GM12878 (cell line): ENCODE results near the gene PDIA5. TPM values are rescaled to one million over a fixed set of nuclear protein-coding genes. Genes with fewer than 3 reads are reported as not detected.

Experiments used
- ATAC-seq: fragments of 200-7000 bp; cut with Tn5 transposase; 3 replicates; pipeline ENCODE4 v1.9.1; 2020; ENCODE audit warnings: mild to moderate bottlenecking, moderate library complexity
- BruUV-seq: library from RNA; stranded (reverse); fragments of 400-500 nt; replicated peaks from 2 replicates; lab custom pipeline; 2021; lab: Mats Ljungman, UMichigan
- CTCF ChIA-PET: fragments of 300-600 bp; sonication (Branson Sonifier 250); formaldehyde crosslinking; extraction: SDS; loops from one replicate; lab custom pipeline; 2021; ENCODE audit warnings: inconsistent platforms; lab: Yijun Ruan, JAX
- POLR2A ChIA-PET: fragments of 350-600 bp; formaldehyde crosslinking; extraction: SDS; loops from one replicate; lab custom pipeline; 2021; ENCODE audit warnings: inconsistent platforms; lab: Charles Lee
- RAD21 ChIA-PET: fragments of 300-600 bp; sonication (Branson Sonifier 250); formaldehyde crosslinking; loops from one replicate; lab custom pipeline; 2023; ENCODE audit warnings: antibody characterized with exemption; ENCODE audit not compliant: unreplicated experiment; lab: Charles Lee
- SMC1A ChIA-PET: fragments of 300-600 bp; sonication (Branson Sonifier 250); formaldehyde crosslinking; loops from one replicate; lab custom pipeline; 2023; ENCODE audit not compliant: unreplicated experiment, uncharacterized antibody; lab: Charles Lee
- DNase-seq: peaks from one replicate; pipeline ENCODE4 v3.0.0-alpha.2; 2011; ENCODE audit warnings: low read depth, low spot score
- FAIRE-seq: peaks from 3 replicates; lab custom pipeline; 2011; peaks lifted over from hg19 to GRCh38; lab: Jason Lieb, UNC
- H2AFZ ChIP-seq: 2 replicates; pipeline ENCODE4 v1.6.0; 2011; ENCODE audit warnings: low read depth, low read length, control low read depth; ENCODE audit not compliant: control insufficient read depth
- H3K27ac ChIP-seq: 2 replicates; pipeline ENCODE4 v1.5.1; 2011; ENCODE audit warnings: control low read depth; ENCODE audit not compliant: control insufficient read depth, insufficient read depth
- H3K27me3 ChIP-seq, 2 experiments: replicated peaks in 1 of 2; 2 replicates each; pipeline versions ENCODE4 v1.6.0 to v1.6.1; 2011; ENCODE audit warnings: low read length in 1 of 2; ENCODE audit not compliant: control insufficient read depth in 2 of 2, insufficient read depth in 2 of 2
- H3K36me3 ChIP-seq, 2 experiments: 2 replicates each; pipeline ENCODE4 v1.5.1; 2011; ENCODE audit warnings: low read length in 1 of 2; ENCODE audit not compliant: control insufficient read depth in 2 of 2, insufficient read depth in 2 of 2
- H3K4me1 ChIP-seq: 2 replicates; pipeline ENCODE4 v1.6.1; 2011; ENCODE audit warnings: mild to moderate bottlenecking, low read length, moderate library complexity, mixed read lengths; ENCODE audit not compliant: control insufficient read depth, insufficient read depth
- H3K4me2 ChIP-seq: 2 replicates; pipeline ENCODE4 v1.6.0; 2011; ENCODE audit warnings: control low read depth; ENCODE audit not compliant: control insufficient read depth, insufficient read depth
- H3K4me3 ChIP-seq: fragments of 200-600 bp; sonication (generic); 2 replicates; pipeline ENCODE4 v1.5.1; 2016
- H3K79me2 ChIP-seq: 2 replicates; pipeline ENCODE4 v1.6.0; 2011; ENCODE audit warnings: low read length; ENCODE audit not compliant: control insufficient read depth, insufficient read depth
- H3K9ac ChIP-seq: 2 replicates; pipeline ENCODE4 v1.8.0; 2011; ENCODE audit warnings: low read length, control low read depth, mixed read lengths; ENCODE audit not compliant: control insufficient read depth, insufficient read depth
- H3K9me3 ChIP-seq: replicated peaks from 3 replicates; pipeline ENCODE4 v1.5.1; 2011; ENCODE audit warnings: mild to moderate bottlenecking, low read length; ENCODE audit not compliant: control insufficient read depth, insufficient read depth
- H4K20me1 ChIP-seq: 2 replicates; pipeline ENCODE4 v1.6.0; 2011; ENCODE audit not compliant: control insufficient read depth, insufficient read depth
- ATF2 ChIP-seq: IDR thresholded peaks from 2 replicates; pipeline ENCODE4 v1.6.1; 2012; ENCODE audit warnings: low read length, inconsistent platforms
- ATF7 ChIP-seq: fragments of 450-650 bp; IDR thresholded peaks from 2 replicates; pipeline ENCODE4 v1.6.1; 2016; ENCODE audit warnings: low read depth, mild to moderate bottlenecking
- BCLAF1 ChIP-seq: fragments of 450-650 bp; IDR thresholded peaks from 2 replicates; pipeline ENCODE4 v1.6.1; 2017; ENCODE audit warnings: antibody characterized with exemption, mild to moderate bottlenecking, moderate library complexity
- CBX3 ChIP-seq: fragments of 200-600 bp; sonication (generic); IDR thresholded peaks from 2 replicates; pipeline ENCODE4 v1.6.1; 2016; ENCODE audit warnings: low read depth, borderline replicate concordance
- NR2C2 ChIP-seq: IDR thresholded peaks from 2 replicates; pipeline ENCODE4 v1.6.1; 2011; ENCODE audit warnings: borderline replicate concordance, low read depth; ENCODE audit not compliant: control insufficient read depth, insufficient read length
- RELA ChIP-seq: fragments of 450-650 bp; IDR thresholded peaks from 2 replicates; pipeline ENCODE4 v1.8.0; 2014; ENCODE audit warnings: borderline replicate concordance; ENCODE audit not compliant: partially characterized antibody
- WGBS: methylation state at CpG from one replicate; pipeline ENCODE4 v1.1.6; 2016; ENCODE audit warnings: low lambda C conversion rate; ENCODE audit not compliant: insufficient replicate concordance, insufficient coverage; ENCODE audit errors: missing lambda C conversion rate; 5-methylcytosine and 5-hydroxymethylcytosine counted together
- in situ Hi-C: fragments of 300-500 bp; cut with MboI; formaldehyde crosslinking; loops from 9 replicates; pipeline ENCODE4 v1.14.3; 2018; ENCODE audit warnings: mixed read lengths
- intact Hi-C: fragments of 100-400 bp; cut with micrococcal nuclease; formaldehyde crosslinking; loops from one replicate; pipeline ENCODE4 v1.14.2; 2022; ENCODE audit not compliant: unreplicated experiment
- polyA plus RNA-seq, 11 experiments: library from polyadenylated mRNA; depleted of rRNA in 4 of 11; unstranded in 6 of 11; stranded (reverse) in 5 of 11; fragments of >200 nt; fragmentation: Nextera tagmentation in 4 of 11; fragmentation: Illumina TruSeq in 1 of 11; extraction: Ambion mirVana in 4 of 11; extraction: Trizol in 1 of 11; gene quantifications; 1 replicate in 1 of 11; 2 replicates in 10 of 11; pipeline versions ENCODE4 v1.2.1 to v1.2.3, GENCODE V29; 2011 to 2016; ENCODE audit warnings: inconsistent platforms in 2 of 11, missing spikeins in 2 of 11, low read depth in 1 of 11
- total RNA-seq, 4 experiments: library from RNA; depleted of rRNA in 3 of 4; stranded (reverse); fragments of >200 nt in 3 of 4; fragmentation: Illumina TruSeq in 1 of 4; extraction: Trizol in 1 of 4; gene quantifications; 2 replicates each; pipeline versions ENCODE4 v1.2.1 to v1.2.3, GENCODE V29; 2013 to 2021
- TF ChIP-seq, protein P1 (sequence below): IDR thresholded peaks from 2 replicates; pipeline ENCODE4 v1.6.1; 2012; ENCODE audit warnings: mild to moderate bottlenecking, low read depth, low read length
- TF ChIP-seq, protein P2 (sequence below): IDR thresholded peaks from 2 replicates; pipeline ENCODE4 v1.6.1; 2012; ENCODE audit warnings: improper control_type of control experiment, low read depth, low read length; ENCODE audit not compliant: insufficient replicate concordance

PDIA5 gene
- total and polyA plus RNA-seq, 10 of the 15 experiments (the other 5 are each of a cell fraction or from before 2014, with no cell fraction given): 4.1 to 24.8 (median 19.2) TPM

- WGBS: 97% methylated on average over 5 of the region's 5 CpGs
- Histone ChIP-seq H3K9ac (no peak overlapping the region), H3K4me2 (no peak overlapping the region), H2AFZ (no peak overlapping the region), H3K4me3 (no peak overlapping the region), H4K20me1 (no peaks in the 10 kb centered on the region), H3K36me3 (peaks cover 7 to 16% of the 10 kb centered on the region in 2 experiments), H3K27me3 (no peaks in the 10 kb centered on the region), H3K4me1 (no peaks in the 10 kb centered on the region), H3K79me2 (no peaks in the 10 kb centered on the region), H3K9me3 (no peaks in the 10 kb centered on the region), H3K27ac (no peak overlapping the region)
- ChIA-PET CTCF (no interaction called here), SMC1A (no interaction called here), RAD21 (no interaction called here), POLR2A (interaction anchor here (0.5 kb wide), 1 partner anchor 1339 kb away, joined by 11 read pairs; no protein-coding TSS in a partner anchor)
- ATAC-seq (no peak), FAIRE-seq (no peak), DNase-seq (no peak)
- intact Hi-C loops: no loop called here
- no TSS peak for BruUV-seq
- in situ Hi-C loops: no loop called here
- TF ChIP-seq NR2C2 (no peak), ATF2 (no peak), BCLAF1 (no peak), RELA (no peak), CBX3 (no peak), ATF7 (no peak)
- TF ChIP-seq, protein P1, sequence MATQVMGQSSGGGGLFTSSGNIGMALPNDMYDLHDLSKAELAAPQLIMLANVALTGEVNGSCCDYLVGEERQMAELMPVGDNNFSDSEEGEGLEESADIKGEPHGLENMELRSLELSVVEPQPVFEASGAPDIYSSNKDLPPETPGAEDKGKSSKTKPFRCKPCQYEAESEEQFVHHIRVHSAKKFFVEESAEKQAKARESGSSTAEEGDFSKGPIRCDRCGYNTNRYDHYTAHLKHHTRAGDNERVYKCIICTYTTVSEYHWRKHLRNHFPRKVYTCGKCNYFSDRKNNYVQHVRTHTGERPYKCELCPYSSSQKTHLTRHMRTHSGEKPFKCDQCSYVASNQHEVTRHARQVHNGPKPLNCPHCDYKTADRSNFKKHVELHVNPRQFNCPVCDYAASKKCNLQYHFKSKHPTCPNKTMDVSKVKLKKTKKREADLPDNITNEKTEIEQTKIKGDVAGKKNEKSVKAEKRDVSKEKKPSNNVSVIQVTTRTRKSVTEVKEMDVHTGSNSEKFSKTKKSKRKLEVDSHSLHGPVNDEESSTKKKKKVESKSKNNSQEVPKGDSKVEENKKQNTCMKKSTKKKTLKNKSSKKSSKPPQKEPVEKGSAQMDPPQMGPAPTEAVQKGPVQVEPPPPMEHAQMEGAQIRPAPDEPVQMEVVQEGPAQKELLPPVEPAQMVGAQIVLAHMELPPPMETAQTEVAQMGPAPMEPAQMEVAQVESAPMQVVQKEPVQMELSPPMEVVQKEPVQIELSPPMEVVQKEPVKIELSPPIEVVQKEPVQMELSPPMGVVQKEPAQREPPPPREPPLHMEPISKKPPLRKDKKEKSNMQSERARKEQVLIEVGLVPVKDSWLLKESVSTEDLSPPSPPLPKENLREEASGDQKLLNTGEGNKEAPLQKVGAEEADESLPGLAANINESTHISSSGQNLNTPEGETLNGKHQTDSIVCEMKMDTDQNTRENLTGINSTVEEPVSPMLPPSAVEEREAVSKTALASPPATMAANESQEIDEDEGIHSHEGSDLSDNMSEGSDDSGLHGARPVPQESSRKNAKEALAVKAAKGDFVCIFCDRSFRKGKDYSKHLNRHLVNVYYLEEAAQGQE: no peak
- TF ChIP-seq, protein P2, sequence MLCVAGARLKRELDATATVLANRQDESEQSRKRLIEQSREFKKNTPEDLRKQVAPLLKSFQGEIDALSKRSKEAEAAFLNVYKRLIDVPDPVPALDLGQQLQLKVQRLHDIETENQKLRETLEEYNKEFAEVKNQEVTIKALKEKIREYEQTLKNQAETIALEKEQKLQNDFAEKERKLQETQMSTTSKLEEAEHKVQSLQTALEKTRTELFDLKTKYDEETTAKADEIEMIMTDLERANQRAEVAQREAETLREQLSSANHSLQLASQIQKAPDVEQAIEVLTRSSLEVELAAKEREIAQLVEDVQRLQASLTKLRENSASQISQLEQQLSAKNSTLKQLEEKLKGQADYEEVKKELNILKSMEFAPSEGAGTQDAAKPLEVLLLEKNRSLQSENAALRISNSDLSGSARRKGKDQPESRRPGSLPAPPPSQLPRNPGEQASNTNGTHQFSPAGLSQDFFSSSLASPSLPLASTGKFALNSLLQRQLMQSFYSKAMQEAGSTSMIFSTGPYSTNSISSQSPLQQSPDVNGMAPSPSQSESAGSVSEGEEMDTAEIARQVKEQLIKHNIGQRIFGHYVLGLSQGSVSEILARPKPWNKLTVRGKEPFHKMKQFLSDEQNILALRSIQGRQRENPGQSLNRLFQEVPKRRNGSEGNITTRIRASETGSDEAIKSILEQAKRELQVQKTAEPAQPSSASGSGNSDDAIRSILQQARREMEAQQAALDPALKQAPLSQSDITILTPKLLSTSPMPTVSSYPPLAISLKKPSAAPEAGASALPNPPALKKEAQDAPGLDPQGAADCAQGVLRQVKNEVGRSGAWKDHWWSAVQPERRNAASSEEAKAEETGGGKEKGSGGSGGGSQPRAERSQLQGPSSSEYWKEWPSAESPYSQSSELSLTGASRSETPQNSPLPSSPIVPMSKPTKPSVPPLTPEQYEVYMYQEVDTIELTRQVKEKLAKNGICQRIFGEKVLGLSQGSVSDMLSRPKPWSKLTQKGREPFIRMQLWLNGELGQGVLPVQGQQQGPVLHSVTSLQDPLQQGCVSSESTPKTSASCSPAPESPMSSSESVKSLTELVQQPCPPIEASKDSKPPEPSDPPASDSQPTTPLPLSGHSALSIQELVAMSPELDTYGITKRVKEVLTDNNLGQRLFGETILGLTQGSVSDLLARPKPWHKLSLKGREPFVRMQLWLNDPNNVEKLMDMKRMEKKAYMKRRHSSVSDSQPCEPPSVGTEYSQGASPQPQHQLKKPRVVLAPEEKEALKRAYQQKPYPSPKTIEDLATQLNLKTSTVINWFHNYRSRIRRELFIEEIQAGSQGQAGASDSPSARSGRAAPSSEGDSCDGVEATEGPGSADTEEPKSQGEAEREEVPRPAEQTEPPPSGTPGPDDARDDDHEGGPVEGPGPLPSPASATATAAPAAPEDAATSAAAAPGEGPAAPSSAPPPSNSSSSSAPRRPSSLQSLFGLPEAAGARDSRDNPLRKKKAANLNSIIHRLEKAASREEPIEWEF: no peak
These were observed 74.5 kb downstream of the PDIA5 start for GRCh38 chr3:123141276-123141675.
